Nephron progenitor cell (in vitro differentiated cells): ENCODE results near the gene RPL41.

Experiments
- DNase-seq: peaks from one replicate; pipeline ENCODE4 v3.0.0; 2021
- H3K27ac Mint-ChIP-seq: 2 replicates; pipeline ENCODE4 v1.8.0; 2021; ENCODE audit warnings: mild to moderate bottlenecking, moderate library complexity, mixed read lengths
- H3K27me3 Mint-ChIP-seq: 2 replicates; pipeline ENCODE4 v1.8.0; 2021; ENCODE audit warnings: mild to moderate bottlenecking, low read depth, mixed read lengths; ENCODE audit not compliant: poor library complexity
- H3K36me3 Mint-ChIP-seq: 2 replicates; pipeline ENCODE4 v1.8.0; 2021; ENCODE audit warnings: low read depth, mixed read lengths
- H3K4me1 Mint-ChIP-seq: 2 replicates; pipeline ENCODE4 v1.8.0; 2021; ENCODE audit warnings: mixed read lengths
- H3K4me3 Mint-ChIP-seq: 2 replicates; pipeline ENCODE4 v1.8.0; 2021; ENCODE audit warnings: mild to moderate bottlenecking, moderate library complexity, mixed read lengths
- H3K9me3 Mint-ChIP-seq: 2 replicates; pipeline ENCODE4 v1.8.0; 2021; ENCODE audit warnings: mild to moderate bottlenecking, moderate library complexity, mixed read lengths
- TF ChIP-seq, protein P1 (sequence below): fragments of 200-600 bp; sonication (generic); IDR thresholded peaks from 2 replicates; pipeline ENCODE4 v1.5.0; 2021; ENCODE audit warnings: antibody characterized with exemption

The RPL41 gene

DNA sequence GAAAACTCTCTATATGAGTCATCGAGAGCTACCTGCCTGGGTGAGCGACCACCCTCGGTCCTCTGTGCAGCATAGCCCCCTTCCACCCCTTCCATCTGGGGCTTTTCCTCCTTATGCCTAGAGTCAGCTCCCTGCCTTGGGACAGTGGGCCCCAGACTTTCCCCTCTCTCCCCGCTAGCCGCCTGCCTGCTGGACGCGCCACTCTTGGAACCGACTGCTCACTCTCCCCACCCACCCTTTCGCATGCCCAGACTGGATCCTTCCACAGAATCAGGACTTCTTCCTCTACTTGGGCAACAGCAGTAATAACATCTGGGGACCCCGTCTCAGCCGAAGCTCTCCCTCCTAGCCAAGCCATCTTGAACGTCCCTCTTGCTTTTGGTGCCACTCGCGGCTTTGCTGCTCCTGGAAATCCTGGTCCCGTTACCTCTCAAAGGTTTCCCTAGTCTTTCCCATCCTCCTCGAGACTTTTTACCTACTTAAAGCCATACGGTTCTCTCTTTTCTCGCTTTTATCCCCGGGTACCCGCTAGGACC, 12.3 kb downstream of the RPL41 start:
- peak overlapping the region; percentile 98 for H3K27ac Mint-ChIP-seq
- no peaks in the 10 kb centered on the region for H3K9me3 Mint-ChIP-seq
- TF ChIP-seq, protein P1, sequence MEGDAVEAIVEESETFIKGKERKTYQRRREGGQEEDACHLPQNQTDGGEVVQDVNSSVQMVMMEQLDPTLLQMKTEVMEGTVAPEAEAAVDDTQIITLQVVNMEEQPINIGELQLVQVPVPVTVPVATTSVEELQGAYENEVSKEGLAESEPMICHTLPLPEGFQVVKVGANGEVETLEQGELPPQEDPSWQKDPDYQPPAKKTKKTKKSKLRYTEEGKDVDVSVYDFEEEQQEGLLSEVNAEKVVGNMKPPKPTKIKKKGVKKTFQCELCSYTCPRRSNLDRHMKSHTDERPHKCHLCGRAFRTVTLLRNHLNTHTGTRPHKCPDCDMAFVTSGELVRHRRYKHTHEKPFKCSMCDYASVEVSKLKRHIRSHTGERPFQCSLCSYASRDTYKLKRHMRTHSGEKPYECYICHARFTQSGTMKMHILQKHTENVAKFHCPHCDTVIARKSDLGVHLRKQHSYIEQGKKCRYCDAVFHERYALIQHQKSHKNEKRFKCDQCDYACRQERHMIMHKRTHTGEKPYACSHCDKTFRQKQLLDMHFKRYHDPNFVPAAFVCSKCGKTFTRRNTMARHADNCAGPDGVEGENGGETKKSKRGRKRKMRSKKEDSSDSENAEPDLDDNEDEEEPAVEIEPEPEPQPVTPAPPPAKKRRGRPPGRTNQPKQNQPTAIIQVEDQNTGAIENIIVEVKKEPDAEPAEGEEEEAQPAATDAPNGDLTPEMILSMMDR: no peak
- peak; percentile 41 for DNase-seq
- peak overlapping the region; percentile 92 for H3K4me3 Mint-ChIP-seq
- H3K4me1 Mint-ChIP-seq: peaks cover 44% of the 10 kb centered on the region
- H3K27me3 Mint-ChIP-seq: peaks cover 3% of the 10 kb centered on the region
- peaks cover 34% of the 10 kb centered on the region for H3K36me3 Mint-ChIP-seq

DNA sequence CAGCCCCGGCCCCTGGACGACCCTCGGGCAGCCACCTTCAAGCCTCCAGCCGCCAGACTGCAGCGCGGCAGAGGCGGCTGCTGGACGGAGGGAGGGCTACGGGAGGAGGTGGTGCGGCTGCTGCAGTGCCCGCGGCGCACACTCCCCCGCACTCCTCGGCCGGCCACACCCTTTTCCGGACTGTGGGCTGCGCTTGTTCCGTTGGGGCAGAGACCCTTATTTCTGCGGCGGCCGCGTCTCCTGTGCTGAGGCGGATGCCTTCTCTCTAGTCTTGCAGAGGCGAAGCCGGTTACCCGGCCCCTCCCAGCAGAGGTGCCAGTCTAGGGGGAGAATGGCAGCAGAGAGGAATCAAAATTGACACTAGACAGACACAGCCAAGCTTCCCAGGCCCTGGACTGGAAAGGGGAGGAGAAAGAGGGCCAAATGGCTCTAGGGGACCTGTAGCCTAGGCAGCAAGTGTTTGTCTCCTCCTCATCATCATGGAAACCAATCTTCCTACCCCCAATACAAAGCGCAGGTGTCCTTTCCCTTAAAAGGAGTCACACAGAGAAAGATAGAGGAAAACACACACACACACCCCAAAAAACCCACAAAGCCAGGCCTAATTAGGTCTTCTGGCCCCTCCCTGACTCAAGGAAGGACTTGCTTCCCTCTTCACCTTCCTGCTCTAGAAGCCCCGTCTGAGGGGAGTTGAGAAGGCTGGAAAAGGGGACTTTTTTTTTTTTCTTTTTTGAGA, 12.9 kb downstream of the RPL41 start:
- peak overlapping the region; percentile 92 for H3K4me3 Mint-ChIP-seq
- peaks cover 44% of the 10 kb centered on the region for H3K4me1 Mint-ChIP-seq
- TF ChIP-seq, protein P1: no peak
- H3K27me3 Mint-ChIP-seq: peaks cover 3% of the 10 kb centered on the region
- H3K27ac Mint-ChIP-seq: peak overlapping the region; percentile 98
- H3K9me3 Mint-ChIP-seq: no peaks in the 10 kb centered on the region
- DNase-seq: peak; percentile 79
- peaks cover 40% of the 10 kb centered on the region for H3K36me3 Mint-ChIP-seq

DNA sequence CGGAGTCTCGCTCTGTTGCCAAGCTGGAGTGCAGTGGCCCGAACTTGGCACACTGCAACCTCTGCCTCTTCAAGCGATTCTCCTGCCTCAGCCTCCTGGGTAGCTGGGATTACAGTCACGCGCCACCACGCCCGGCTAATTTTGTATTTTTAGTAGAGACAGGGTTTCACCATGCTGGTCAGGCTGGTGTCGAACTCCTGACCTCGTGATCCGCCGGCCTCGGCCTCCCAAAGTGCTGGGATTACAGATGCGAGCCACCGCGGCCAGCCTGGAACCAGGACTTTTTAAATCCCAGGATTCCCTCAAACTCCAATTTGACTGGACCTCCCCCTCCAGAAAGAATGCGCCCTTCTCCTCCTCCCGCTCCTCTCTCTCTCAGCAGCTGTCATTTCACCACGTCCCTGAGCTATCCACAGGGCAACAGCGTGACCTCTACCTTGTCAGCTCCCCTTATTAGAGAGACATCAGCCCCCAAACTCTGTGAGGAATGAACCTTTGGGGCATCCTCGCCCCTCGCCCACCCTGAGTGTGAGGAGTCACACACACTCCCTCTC, 13.6 kb downstream of the RPL41 start:
- peaks cover 3% of the 10 kb centered on the region for H3K27me3 Mint-ChIP-seq
- peak overlapping the region; percentile 92 for H3K4me3 Mint-ChIP-seq
- no peak for DNase-seq
- no peak overlapping the region for H3K27ac Mint-ChIP-seq
- no peaks in the 10 kb centered on the region for H3K9me3 Mint-ChIP-seq
- peaks cover 44% of the 10 kb centered on the region for H3K4me1 Mint-ChIP-seq
- H3K36me3 Mint-ChIP-seq: peaks cover 42% of the 10 kb centered on the region
- TF ChIP-seq, protein P1: no peak

DNA sequence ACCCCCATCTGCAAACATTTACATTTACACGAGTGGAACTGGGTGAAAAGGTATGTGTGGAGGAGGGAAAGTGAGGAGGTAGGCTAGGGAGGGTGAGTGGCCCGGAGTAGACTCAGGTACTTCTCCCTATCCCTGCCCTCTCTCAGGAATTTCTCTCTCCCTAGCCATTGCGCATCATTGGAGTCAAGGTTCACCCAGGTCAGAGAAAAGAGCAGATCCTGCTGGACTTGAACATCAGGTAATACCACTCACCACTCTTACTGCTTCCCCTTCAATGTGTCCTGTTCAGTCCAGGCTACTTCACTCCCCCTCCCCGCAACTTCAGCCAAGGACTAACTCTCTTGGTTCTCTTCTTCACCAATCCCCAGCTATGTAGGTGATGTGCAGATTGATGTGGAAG, 14.4 kb downstream of the RPL41 start:
- Mint-ChIP-seq H3K27me3 (peaks cover 3% of the 10 kb centered on the region), H3K36me3 (peaks cover 45% of the 10 kb centered on the region), H3K9me3 (no peaks in the 10 kb centered on the region), H3K27ac (no peak overlapping the region), H3K4me1 (peaks cover 43% of the 10 kb centered on the region), H3K4me3 (peak overlapping the region; percentile 37)
- TF ChIP-seq, protein P1: no peak
- DNase-seq: no peak

DNA sequence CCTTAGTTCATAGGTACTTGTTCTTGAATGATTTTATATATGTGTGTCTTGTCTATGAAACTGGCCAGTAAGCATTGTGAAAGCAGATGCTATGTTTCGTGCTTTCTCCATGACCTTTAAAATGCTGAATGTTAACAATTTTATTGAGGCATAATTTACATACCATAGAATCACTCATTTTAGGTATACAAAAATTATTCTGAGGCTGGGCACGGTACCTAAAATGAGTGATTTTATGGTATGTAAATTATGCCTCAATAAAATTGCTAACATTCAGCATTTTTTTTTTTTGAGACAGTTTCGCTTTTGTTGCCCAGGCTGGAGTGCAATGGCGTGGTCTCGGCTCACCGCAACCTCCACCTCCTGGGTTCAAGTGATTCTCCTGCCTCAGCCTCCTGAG, 18.5 kb downstream of the RPL41 start:
- no peak overlapping the region for H3K27ac Mint-ChIP-seq
- peaks cover 11% of the 10 kb centered on the region for H3K4me1 Mint-ChIP-seq
- DNase-seq: no peak
- no peak overlapping the region for H3K4me3 Mint-ChIP-seq
- TF ChIP-seq, protein P1: no peak
- no peaks in the 10 kb centered on the region for H3K27me3 Mint-ChIP-seq
- H3K9me3 Mint-ChIP-seq: no peaks in the 10 kb centered on the region
- H3K36me3 Mint-ChIP-seq: peaks cover 85% of the 10 kb centered on the region
